Small intestine (tissue), 7 donors: Measurements from ENCODE around the gene APLNR. TPM values are rescaled to one million over a fixed set of nuclear protein-coding genes. Genes with fewer than 3 reads are reported as not detected.

Experiments used
- DNase-seq, 2 donors: peaks; one replicate each; pipeline versions ENCODE4 v3.0.0 to v3.0.0-alpha.2; 2013
- FAIRE-seq: peaks from 2 replicates; lab custom pipeline; 2012; peaks lifted over from hg19 to GRCh38; lab: Jason Lieb, UNC
- H3K27ac ChIP-seq, 3 donors: one replicate each; pipeline ENCODE4 v1.5.1; 2013; ENCODE audit warnings: low read length in 2 of 3, mild to moderate bottlenecking in 2 of 3, control low read depth in 1 of 3, inconsistent platforms in 1 of 3, low read depth in 1 of 3, moderate library complexity in 1 of 3
- H3K27me3 ChIP-seq, 3 donors: one replicate each; pipeline ENCODE4 v1.6.1; 2013; ENCODE audit warnings: low read length in 3 of 3, inconsistent platforms in 1 of 3; ENCODE audit not compliant: control insufficient read depth in 3 of 3, insufficient read depth in 3 of 3
- H3K36me3 ChIP-seq, 3 donors: one replicate each; pipeline ENCODE4 v1.6.1; 2013; ENCODE audit warnings: low read length in 3 of 3, inconsistent platforms in 1 of 3, low read depth in 1 of 3, mild to moderate bottlenecking in 1 of 3, moderate library complexity in 1 of 3; ENCODE audit not compliant: control insufficient read depth in 3 of 3, insufficient read depth in 2 of 3
- H3K4me1 ChIP-seq, 3 donors: one replicate each; pipeline ENCODE4 v1.6.1; 2013; ENCODE audit warnings: low read length in 2 of 3, inconsistent platforms in 1 of 3, low read depth in 1 of 3, mild to moderate bottlenecking in 1 of 3, moderate library complexity in 1 of 3; ENCODE audit not compliant: control insufficient read depth in 3 of 3, insufficient read depth in 2 of 3
- H3K4me3 ChIP-seq, 3 donors: one replicate each; pipeline ENCODE4 v1.5.1; 2013; ENCODE audit warnings: low read length in 3 of 3, control low read depth in 1 of 3, inconsistent platforms in 1 of 3, low read depth in 1 of 3, mild to moderate bottlenecking in 1 of 3, moderate library complexity in 1 of 3
- H3K9me3 ChIP-seq, 2 donors: one replicate each; pipeline ENCODE4 v1.6.1; 2013; ENCODE audit warnings: low read depth in 1 of 2, low read length in 1 of 2; ENCODE audit not compliant: control insufficient read depth in 2 of 2, insufficient read depth in 1 of 2
- WGBS, 3 donors: extraction: QIAGEN DNeasy Blood & Tissue Kit; methylation state at CpG; one replicate each; pipeline ENCODE4 v1.1.7; 2013; 5-methylcytosine and 5-hydroxymethylcytosine counted together
- polyA plus RNA-seq, 4 donors: library from polyadenylated mRNA; stranded (reverse) in 3 of 4; unstranded in 1 of 4; fragments of 200-250 nt in 3 of 4; fragments of 120-200 nt in 1 of 4; gene quantifications; one replicate each; pipeline versions ENCODE4 v1.2.1 to v1.2.3, GENCODE V29; 2013
- donor health status: healthy with polysubstance abuse.
- donor health status: control.
- donor health status: control.
- donor health status: Bipolar disorder and iron deficiency.
- donor health status: healthy.

APLNR gene
- polyA plus RNA-seq, 4 donors: 0.27 to 25.4 (median 3.4) TPM; not detected in 1

DNA sequence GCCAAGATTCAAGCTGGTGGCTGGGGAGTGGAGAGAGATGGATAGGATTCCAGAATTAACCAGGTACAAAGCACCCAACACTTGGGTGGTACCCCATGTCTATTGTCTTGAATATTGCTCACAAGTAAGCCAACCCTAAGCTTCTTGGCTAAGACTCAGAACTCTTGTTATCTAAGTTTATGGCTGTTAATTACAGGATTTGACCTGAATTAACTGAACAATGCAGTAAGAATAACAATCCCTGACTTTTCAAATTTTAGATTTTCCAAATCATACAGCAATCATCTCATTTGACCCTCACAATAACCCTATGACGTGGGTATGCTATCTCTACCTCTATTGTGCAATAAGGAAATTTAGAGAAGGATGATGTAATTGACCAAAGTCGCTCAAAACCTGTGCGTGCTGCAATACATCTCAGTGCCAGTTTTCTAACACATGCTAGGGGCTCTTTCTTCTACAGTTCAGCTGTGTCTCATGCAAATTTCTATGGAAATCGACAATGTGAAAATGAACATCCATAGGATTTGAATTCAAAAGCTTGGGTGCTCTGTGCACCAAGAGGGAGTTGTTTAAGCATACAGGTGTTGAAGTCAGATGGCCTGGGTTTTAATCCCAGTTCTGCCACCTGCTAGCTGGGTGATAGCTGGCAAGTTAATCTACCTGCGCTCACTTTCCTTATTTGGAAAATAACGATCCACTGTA is 40.1 kb upstream of the APLNR start:
- H3K9me3 ChIP-seq: peaks cover 0 to 7% of the 10 kb centered on the region in 2 donors
- H3K4me1 ChIP-seq: peaks cover 0 to 5% (median 4%) of the 10 kb centered on the region in 3 donors
- no peaks in the 10 kb centered on the region for H3K36me3 ChIP-seq
- H3K27me3 ChIP-seq: no peaks in the 10 kb centered on the region
- FAIRE-seq (no peak), DNase-seq (peak; percentile 20 to 65)
- peak overlapping the region in 1 of 3 donors; percentile 52 for H3K27ac ChIP-seq
- H3K4me3 ChIP-seq: no peak overlapping the region
- WGBS, 3 donors: 11 to 50% (median 26%) methylated on average over 6 of the region's 6 CpGs

DNA sequence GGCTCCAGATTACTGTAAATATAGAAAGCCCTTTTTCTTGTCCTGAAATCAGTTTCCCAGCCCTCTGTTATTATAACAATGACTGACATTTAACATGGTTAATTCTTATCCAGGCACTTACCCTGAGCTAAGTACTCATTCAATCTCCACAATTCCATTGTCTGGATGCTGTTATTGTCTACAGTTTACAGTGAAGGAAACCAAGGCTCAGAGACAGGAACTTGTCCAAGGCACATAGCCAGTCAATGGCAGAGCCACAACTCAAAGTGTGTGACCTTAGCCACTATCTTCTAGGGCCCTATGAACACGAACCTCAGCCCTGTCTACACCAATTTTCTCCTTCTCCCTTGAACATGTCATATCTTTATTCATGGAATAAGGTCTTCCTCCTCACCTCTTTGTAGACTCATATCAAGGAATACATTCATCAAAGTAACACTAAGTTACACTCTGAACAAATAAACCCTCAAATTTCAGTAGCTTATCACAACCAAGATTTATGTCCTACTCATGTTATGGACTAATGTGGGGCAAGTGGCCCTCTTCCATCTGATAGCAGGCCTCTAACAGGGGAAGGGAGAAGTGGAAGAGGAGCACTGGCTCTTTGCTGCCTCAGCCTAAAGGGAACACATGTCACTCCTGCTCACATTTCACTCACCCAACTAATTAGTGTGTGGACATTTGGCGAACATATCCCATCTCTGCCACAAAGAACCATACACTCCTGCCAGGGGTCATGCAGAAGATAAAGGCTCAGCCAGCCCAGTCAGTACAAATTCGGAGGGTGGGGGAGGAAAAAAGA is 39.3 kb upstream of the APLNR start:
- Histone ChIP-seq H3K36me3 (no peaks in the 10 kb centered on the region), H3K4me3 (no peak overlapping the region), H3K27me3 (no peaks in the 10 kb centered on the region), H3K27ac (peak overlapping the region in 1 of 3 donors; percentile 22), H3K4me1 (peaks cover 0 to 5% (median 4%) of the 10 kb centered on the region in 3 donors), H3K9me3 (peaks cover 0 to 7% of the 10 kb centered on the region in 2 donors)
- DNase-seq (no peak), FAIRE-seq (no peak)
- WGBS, 3 donors: 31 to 58% (median 33%) methylated on average over 3 of the region's 3 CpGs

- Histone ChIP-seq H3K27me3 (no peaks in the 10 kb centered on the region), H3K4me3 (no peak overlapping the region), H3K4me1 (peaks cover 0 to 5% (median 4%) of the 10 kb centered on the region in 3 donors), H3K27ac (peak overlapping the region in 1 of 3 donors; percentile 63), H3K9me3 (peaks cover 0 to 7% of the 10 kb centered on the region in 2 donors), H3K36me3 (no peaks in the 10 kb centered on the region)
- WGBS, 3 donors: 53 to 67% (median 63%) methylated on average over 3 of the region's 3 CpGs
- no peak for FAIRE-seq
- no peak for DNase-seq
These were observed 38.5 kb upstream of the APLNR start for GRCh38 chr11:57275582-57275981.

GRCh38 chr11:57274904-57275498 is 38.0 kb upstream of the APLNR start:
- no peak for DNase-seq
- H3K27ac ChIP-seq: peak overlapping the region in 1 of 3 donors; percentile 63
- FAIRE-seq: no peak
- H3K9me3 ChIP-seq: peaks cover 0 to 7% of the 10 kb centered on the region in 2 donors
- no peaks in the 10 kb centered on the region for H3K27me3 ChIP-seq
- H3K36me3 ChIP-seq: no peaks in the 10 kb centered on the region
- peaks cover 0 to 5% (median 4%) of the 10 kb centered on the region in 3 donors for H3K4me1 ChIP-seq
- H3K4me3 ChIP-seq: no peak overlapping the region
- WGBS, 3 donors: 61 to 70% (median 62%) methylated on average over 1 of the region's 1 CpG

GRCh38 chr11:57273448-57274058 is 36.5 kb upstream of the APLNR start:
- Histone ChIP-seq H3K27ac (no peak overlapping the region), H3K9me3 (peaks cover 0 to 7% of the 10 kb centered on the region in 2 donors), H3K4me1 (peaks cover 0 to 5% (median 4%) of the 10 kb centered on the region in 3 donors), H3K27me3 (no peaks in the 10 kb centered on the region), H3K4me3 (no peak overlapping the region), H3K36me3 (no peaks in the 10 kb centered on the region)
- DNase-seq (no peak), FAIRE-seq (no peak)
- 90 to 94% (median 92%) methylated on average over 4 of the region's 4 CpGs for WGBS, 3 donors

- H3K27ac ChIP-seq: peak overlapping the region in 1 of 3 donors; percentile 5
- FAIRE-seq (no peak), DNase-seq (peak in 1 of 2 donors; percentile 84)
- H3K9me3 ChIP-seq: peaks cover 0 to 18% of the 10 kb centered on the region in 2 donors
- 6 to 9% (median 9%) methylated on average over 3 of the region's 3 CpGs for WGBS, 3 donors
- no peaks in the 10 kb centered on the region for H3K36me3 ChIP-seq
- H3K4me1 ChIP-seq: no peaks in the 10 kb centered on the region
- no peaks in the 10 kb centered on the region for H3K27me3 ChIP-seq
- no peak overlapping the region for H3K4me3 ChIP-seq
These were observed 32.5 kb upstream of the APLNR start for GRCh38 chr11:57269571-57270021.

DNA sequence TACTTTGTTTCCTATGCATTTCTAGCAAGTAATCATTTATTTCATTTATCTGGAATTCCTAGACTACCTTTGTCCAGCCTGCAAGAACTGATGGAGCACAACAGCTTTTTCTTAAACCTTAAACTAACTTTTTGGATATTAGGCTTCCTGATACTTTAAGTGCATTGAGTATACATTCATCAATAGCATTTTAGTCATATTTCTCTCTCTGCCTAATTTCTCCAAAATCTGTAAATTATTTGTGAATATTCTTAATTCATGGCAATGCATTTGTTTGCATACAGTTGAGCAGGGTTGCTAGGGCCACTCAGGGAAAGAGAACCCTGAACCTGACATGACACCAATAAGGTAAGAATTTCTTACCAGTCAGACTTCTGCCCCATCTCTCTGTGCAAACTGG is 29.1 kb upstream of the APLNR start:
- Histone ChIP-seq H3K4me3 (no peak overlapping the region), H3K27me3 (no peaks in the 10 kb centered on the region), H3K27ac (no peak overlapping the region), H3K4me1 (no peaks in the 10 kb centered on the region), H3K9me3 (peaks cover 0 to 11% of the 10 kb centered on the region in 2 donors), H3K36me3 (no peaks in the 10 kb centered on the region)
- FAIRE-seq: no peak
- no peak for DNase-seq

- Histone ChIP-seq H3K9me3 (peaks cover 0 to 11% of the 10 kb centered on the region in 2 donors), H3K36me3 (no peaks in the 10 kb centered on the region), H3K4me1 (no peaks in the 10 kb centered on the region), H3K27me3 (no peaks in the 10 kb centered on the region), H3K4me3 (no peak overlapping the region), H3K27ac (no peak overlapping the region)
- FAIRE-seq: no peak
- DNase-seq: no peak
- WGBS, 3 donors: 81 to 90% (median 86%) methylated on average over 7 of the region's 7 CpGs
These were observed 26.3 kb upstream of the APLNR start for GRCh38 chr11:57263351-57263750.
